ENCODE results near the gene ETFDH. TPM values are rescaled to one million over a fixed set of nuclear protein-coding genes. Genes with fewer than 3 reads are reported as not detected.

The ETFDH gene
- total and polyA plus RNA-seq, 9 of the 15 experiments (the other 6 are each of a cell fraction or from before 2014, with no cell fraction given) = 14.6 to 33.6 (median 25.9) TPM

Small RNA genes lying within 50 kb of the gene (small RNA-seq; reads per million reads assigned to genes)
- gene RF00012 = not detected

Other genes starting within 250 kb of the ETFDH start
- gene RXFP1, start 150.4 kb upstream of the ETFDH start, total RNA-seq (2014; rRNA removed) = not detected in 2 replicates
- gene RXFP1, start 150.4 kb upstream of the ETFDH start, total RNA-seq (2014; rRNA removed; fragmentation: Illumina TruSeq; extraction: Trizol) = not detected in 2 replicates
- gene RXFP1, start 150.4 kb upstream of the ETFDH start, total RNA-seq (2015; rRNA removed; fragmentation: Illumina TruSeq; extraction: Trizol) = not detected in 2 replicates
- gene RXFP1, start 150.4 kb upstream of the ETFDH start, total RNA-seq (2021) = not detected in 2 replicates
- gene RXFP1, start 150.4 kb upstream of the ETFDH start, polyA plus RNA-seq (2011; rRNA removed) = 0.06 TPM in 1 of 2 replicates, not detected in the other
- 0.04 TPM in 1 of 2 replicates, not detected in the other for gene RXFP1, start 150.4 kb upstream of the ETFDH start, polyA plus RNA-seq (2014; fragmentation: Illumina TruSeq; extraction: Trizol)
- under 1 TPM in 1 of 2 experiments, not detected in 1; 0.03 TPM for gene RXFP1, start 150.4 kb upstream of the ETFDH start, polyA plus RNA-seq (2014; fragmentation: Nextera tagmentation; extraction: Ambion mirVana)
- gene RXFP1, start 150.4 kb upstream of the ETFDH start, polyA plus RNA-seq (2014; rRNA removed) = not detected in 2 replicates
- gene C4orf46, start 409 bp upstream of the ETFDH start, total RNA-seq (2014; rRNA removed) = 9.7 and 12.9 TPM in 2 replicates
- 20.7 and 22.9 TPM in 2 replicates for gene C4orf46, start 409 bp upstream of the ETFDH start, total RNA-seq (2014; rRNA removed; fragmentation: Illumina TruSeq; extraction: Trizol)
- 15.7 and 18.5 TPM in 2 replicates for gene C4orf46, start 409 bp upstream of the ETFDH start, total RNA-seq (2015; rRNA removed; fragmentation: Illumina TruSeq; extraction: Trizol)
- gene C4orf46, start 409 bp upstream of the ETFDH start, total RNA-seq (2021) = 13.7 and 17.0 TPM in 2 replicates
- gene C4orf46, start 409 bp upstream of the ETFDH start, polyA plus RNA-seq (2011; rRNA removed) = 19.6 and 22.8 TPM in 2 replicates
- 20.8 and 24.4 TPM in 2 replicates for gene C4orf46, start 409 bp upstream of the ETFDH start, polyA plus RNA-seq (2014; fragmentation: Illumina TruSeq; extraction: Trizol)
- 10 to 100 TPM; 11.6 to 11.7 TPM for gene C4orf46, start 409 bp upstream of the ETFDH start, polyA plus RNA-seq (2014; fragmentation: Nextera tagmentation; extraction: Ambion mirVana)
- 13.3 and 17.8 TPM in 2 replicates for gene C4orf46, start 409 bp upstream of the ETFDH start, polyA plus RNA-seq (2014; rRNA removed)
- gene PPID, start 51.1 kb downstream of the ETFDH start, total RNA-seq (2014; rRNA removed) = 70.3 and 73.7 TPM in 2 replicates
- 112 and 113 TPM in 2 replicates for gene PPID, start 51.1 kb downstream of the ETFDH start, total RNA-seq (2014; rRNA removed; fragmentation: Illumina TruSeq; extraction: Trizol)
- 110 and 125 TPM in 2 replicates for gene PPID, start 51.1 kb downstream of the ETFDH start, total RNA-seq (2015; rRNA removed; fragmentation: Illumina TruSeq; extraction: Trizol)
- gene PPID, start 51.1 kb downstream of the ETFDH start, total RNA-seq (2021) = 49.3 and 51.7 TPM in 2 replicates
- gene PPID, start 51.1 kb downstream of the ETFDH start, polyA plus RNA-seq (2011; rRNA removed) = 29.0 and 46.5 TPM in 2 replicates
- gene PPID, start 51.1 kb downstream of the ETFDH start, polyA plus RNA-seq (2014; fragmentation: Illumina TruSeq; extraction: Trizol) = 122 and 160 TPM in 2 replicates
- 100 to 1,000 TPM in 1 of 2 experiments, 10 to 100 TPM in 1; 57.5 to 135 TPM for gene PPID, start 51.1 kb downstream of the ETFDH start, polyA plus RNA-seq (2014; fragmentation: Nextera tagmentation; extraction: Ambion mirVana)
- gene PPID, start 51.1 kb downstream of the ETFDH start, polyA plus RNA-seq (2014; rRNA removed) = 90.9 and 98.6 TPM in 2 replicates
- gene FNIP2, start 96.7 kb downstream of the ETFDH start, total RNA-seq (2014; rRNA removed) = 6.3 and 7.3 TPM in 2 replicates
- gene FNIP2, start 96.7 kb downstream of the ETFDH start, total RNA-seq (2014; rRNA removed; fragmentation: Illumina TruSeq; extraction: Trizol) = 11.7 and 12.4 TPM in 2 replicates
- gene FNIP2, start 96.7 kb downstream of the ETFDH start, total RNA-seq (2015; rRNA removed; fragmentation: Illumina TruSeq; extraction: Trizol) = 14.5 and 15.5 TPM in 2 replicates
- 9.7 and 11.6 TPM in 2 replicates for gene FNIP2, start 96.7 kb downstream of the ETFDH start, total RNA-seq (2021)
- 5.5 and 8.3 TPM in 2 replicates for gene FNIP2, start 96.7 kb downstream of the ETFDH start, polyA plus RNA-seq (2011; rRNA removed)
- gene FNIP2, start 96.7 kb downstream of the ETFDH start, polyA plus RNA-seq (2014; fragmentation: Illumina TruSeq; extraction: Trizol) = 7.9 and 8.7 TPM in 2 replicates
- gene FNIP2, start 96.7 kb downstream of the ETFDH start, polyA plus RNA-seq (2014; fragmentation: Nextera tagmentation; extraction: Ambion mirVana) = 1 to 10 TPM; 1.7 to 2.8 TPM
- gene FNIP2, start 96.7 kb downstream of the ETFDH start, polyA plus RNA-seq (2014; rRNA removed) = 4.9 and 6.3 TPM in 2 replicates

All from K562 (cell line).